Stimulated activated CD4-positive, alpha-beta T cell treated with anti-CD3 and anti-CD28 coated beads, Interleukin-1b, Interleukin-23, amount 100 ng/mL, for 48 hours (primary cell): ENCODE measurements around the gene HSPG2.

Source experiments
- DNase-seq: peaks from one replicate; pipeline ENCODE4 v3.0.0-alpha.2; 2020

HSPG2 gene

GRCh38 chr1:21896652-21897532 lies 40.2 kb downstream of the HSPG2 start:
- no peak for DNase-seq

GRCh38 chr1:21896026-21896425 lies 41.1 kb downstream of the HSPG2 start:
- DNase-seq: no peak

- DNase-seq: no peak
These were observed 42.9 kb downstream of the HSPG2 start for GRCh38 chr1:21894034-21894881.

GRCh38 chr1:21893046-21893805 lies 43.9 kb downstream of the HSPG2 start:
- DNase-seq: no peak

GRCh38 chr1:21891621-21892479 lies 45.3 kb downstream of the HSPG2 start:
- no peak for DNase-seq

- DNase-seq: no peak
These were observed 46.0 kb downstream of the HSPG2 start for GRCh38 chr1:21891081-21891480.

GRCh38 chr1:21888500-21888899 lies 48.6 kb downstream of the HSPG2 start:
- no peak for DNase-seq

- no peak for DNase-seq
These were observed 49.3 kb downstream of the HSPG2 start for GRCh38 chr1:21887796-21888195.

- DNase-seq: no peak
These were observed 49.8 kb downstream of the HSPG2 start for GRCh38 chr1:21887216-21887736.

GRCh38 chr1:21886486-21887215 lies 50.5 kb downstream of the HSPG2 start:
- no peak for DNase-seq

GRCh38 chr1:21885236-21886037 lies 51.7 kb downstream of the HSPG2 start:
- DNase-seq: no peak

GRCh38 chr1:21884456-21885235 lies 52.5 kb downstream of the HSPG2 start:
- DNase-seq: no peak

GRCh38 chr1:21882721-21883415 lies 54.2 kb downstream of the HSPG2 start:
- no peak for DNase-seq

GRCh38 chr1:21881250-21881649 lies 55.9 kb downstream of the HSPG2 start:
- no peak for DNase-seq

- DNase-seq: no peak
These were observed 56.5 kb downstream of the HSPG2 start for GRCh38 chr1:21880619-21880970.

- DNase-seq: no peak
These were observed 57.0 kb downstream of the HSPG2 start for GRCh38 chr1:21879928-21880618.

GRCh38 chr1:21878840-21879478 lies 58.2 kb downstream of the HSPG2 start:
- DNase-seq: no peak
